ENCODE results near the gene ACVR1B.

DNA sequence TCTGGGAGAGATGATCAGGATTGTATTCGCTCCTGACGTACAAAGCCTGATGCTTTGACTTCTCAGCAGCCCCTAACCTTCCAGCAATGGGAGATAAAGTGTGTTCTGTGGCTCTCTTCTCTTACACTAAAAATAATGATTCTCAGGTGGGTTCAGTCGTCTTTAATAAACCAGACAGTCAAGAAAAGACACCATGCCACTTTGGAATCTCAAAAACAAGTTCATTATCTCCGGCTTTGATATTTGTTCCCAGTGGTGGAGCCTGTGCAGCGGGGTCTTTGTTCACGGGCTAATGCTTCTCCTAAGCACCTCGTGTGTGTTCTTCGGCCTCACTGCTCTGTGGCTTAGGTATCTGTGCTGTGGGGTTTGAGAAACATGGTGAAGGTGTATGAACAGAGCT is 1.6 kb downstream of the ACVR1B start:
- TF ChIP-seq, protein P1, sequence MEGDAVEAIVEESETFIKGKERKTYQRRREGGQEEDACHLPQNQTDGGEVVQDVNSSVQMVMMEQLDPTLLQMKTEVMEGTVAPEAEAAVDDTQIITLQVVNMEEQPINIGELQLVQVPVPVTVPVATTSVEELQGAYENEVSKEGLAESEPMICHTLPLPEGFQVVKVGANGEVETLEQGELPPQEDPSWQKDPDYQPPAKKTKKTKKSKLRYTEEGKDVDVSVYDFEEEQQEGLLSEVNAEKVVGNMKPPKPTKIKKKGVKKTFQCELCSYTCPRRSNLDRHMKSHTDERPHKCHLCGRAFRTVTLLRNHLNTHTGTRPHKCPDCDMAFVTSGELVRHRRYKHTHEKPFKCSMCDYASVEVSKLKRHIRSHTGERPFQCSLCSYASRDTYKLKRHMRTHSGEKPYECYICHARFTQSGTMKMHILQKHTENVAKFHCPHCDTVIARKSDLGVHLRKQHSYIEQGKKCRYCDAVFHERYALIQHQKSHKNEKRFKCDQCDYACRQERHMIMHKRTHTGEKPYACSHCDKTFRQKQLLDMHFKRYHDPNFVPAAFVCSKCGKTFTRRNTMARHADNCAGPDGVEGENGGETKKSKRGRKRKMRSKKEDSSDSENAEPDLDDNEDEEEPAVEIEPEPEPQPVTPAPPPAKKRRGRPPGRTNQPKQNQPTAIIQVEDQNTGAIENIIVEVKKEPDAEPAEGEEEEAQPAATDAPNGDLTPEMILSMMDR (IDR thresholded peaks at IDR 0.05; ENCODE audit: low read depth, low read length): no peak
- TF ChIP-seq EZH2phosphoT487 (IDR thresholded peaks at IDR 0.05; ENCODE audit: low read depth): no peak

All from OCI-LY3 (cell line).